Activated CD8-positive, alpha-beta T cell treated with anti-CD3 and anti-CD28 coated beads, Interleukin-2, amount 10 ng/mL, durations not matched to agents 7 days and 5 days (primary cell): ENCODE measurements around the gene ERC1. TPM values are rescaled to one million over a fixed set of nuclear protein-coding genes. Genes with fewer than 3 reads are reported as not detected.
A peak's percentile ranks its signal among the peaks of the same experiment; 100 is the strongest.
"Not testable (repeated sequence)": the region's sequence is repeated elsewhere in the genome, so short reads cannot be mapped to it uniquely, and the experiment has no call there.

Experiments used
- ATAC-seq: fragments of 150-1000 bp; cut with Tn5 transposase; one replicate; pipeline ENCODE4 v1.10.0; 2021; ENCODE audit warnings: moderate library complexity
- CTCF ChIA-PET: fragments of 350-600 bp; sonication (Branson Sonifier 250); formaldehyde crosslinking; loops from one replicate; lab custom pipeline; 2021; ENCODE audit warnings: antibody characterized with exemption; lab: Charles Lee
- POLR2A ChIA-PET: fragments of 350-600 bp; sonication (Branson Sonifier 250); formaldehyde crosslinking; loops from one replicate; lab custom pipeline; 2021; ENCODE audit warnings: antibody characterized with exemption; lab: Charles Lee
- DNase-seq: peaks from one replicate; pipeline ENCODE4 v3.0.0-alpha.2; 2020
- H3K27ac Mint-ChIP-seq: one replicate; pipeline ENCODE4 v1.8.0; 2021; ENCODE audit warnings: mild to moderate bottlenecking, mixed read lengths
- H3K27me3 Mint-ChIP-seq: one replicate; pipeline ENCODE4 v1.8.0; 2021; ENCODE audit warnings: low read depth, mixed read lengths
- H3K36me3 Mint-ChIP-seq: one replicate; pipeline ENCODE4 v1.8.0; 2021; ENCODE audit warnings: low read depth, mixed read lengths
- H3K4me1 Mint-ChIP-seq: one replicate; pipeline ENCODE4 v1.8.0; 2021; ENCODE audit warnings: low read depth, mixed read lengths
- H3K4me3 Mint-ChIP-seq: one replicate; pipeline ENCODE4 v1.8.0; 2021; ENCODE audit warnings: mild to moderate bottlenecking, mixed read lengths
- H3K9me3 Mint-ChIP-seq: one replicate; pipeline ENCODE4 v1.8.0; 2022; ENCODE audit warnings: mixed read lengths; ENCODE audit not compliant: insufficient read depth
- total RNA-seq, 2 experiments: library from RNA; stranded (reverse); gene quantifications; one replicate each; pipeline ENCODE4 v1.2.3, GENCODE V29; 2021

ERC1 gene
- total RNA-seq, 2 experiments from 2014 or later = 25.2 to 32.9 TPM

GRCh38 chr12:1198854-1199253 is 207.8 kb downstream of the ERC1 start:
- DNase-seq, H3K4me3 Mint-ChIP-seq, H3K4me1 Mint-ChIP-seq, H3K27me3 Mint-ChIP-seq, H3K27ac Mint-ChIP-seq, ATAC-seq, H3K9me3 Mint-ChIP-seq, POLR2A ChIA-PET: not testable (repeated sequence)
- H3K36me3 Mint-ChIP-seq = peaks cover 21% of the 10 kb centered on the region
- CTCF ChIA-PET = interaction anchor here (1.3 kb wide), 1 partner anchor 81 kb away, joined by 4 read pairs; no protein-coding TSS in a partner anchor

- POLR2A ChIA-PET = no interaction called here
Observed at GRCh38 chr12:1199700-1200099, 208.7 kb downstream of the ERC1 start.

GRCh38 chr12:1201030-1201429 is 210.0 kb downstream of the ERC1 start:
- peaks cover 5% of the 10 kb centered on the region for H3K4me1 Mint-ChIP-seq
- CTCF ChIA-PET = no interaction called here
- peaks cover 10% of the 10 kb centered on the region for H3K9me3 Mint-ChIP-seq
- no peak for DNase-seq
- H3K36me3 Mint-ChIP-seq = peaks cover 20% of the 10 kb centered on the region
- H3K4me3 Mint-ChIP-seq = no peak overlapping the region
- POLR2A ChIA-PET = no interaction called here
- H3K27ac Mint-ChIP-seq = no peak overlapping the region
- H3K27me3 Mint-ChIP-seq = no peaks in the 10 kb centered on the region
- ATAC-seq = no peak

More at GRCh38 chr12:1199700-1200099, 208.7 kb downstream of the ERC1 start:
- ATAC-seq = no peak
- CTCF ChIA-PET = interaction anchor here (1.3 kb wide), 1 partner anchor 82 kb away, joined by 4 read pairs; no protein-coding TSS in a partner anchor
- Mint-ChIP-seq H3K4me1 (peaks cover 5% of the 10 kb centered on the region), H3K36me3 (peaks cover 21% of the 10 kb centered on the region), H3K9me3 (peaks cover 10% of the 10 kb centered on the region), H3K4me3 (no peak overlapping the region), H3K27ac (no peak overlapping the region), H3K27me3 (no peaks in the 10 kb centered on the region)
- no peak for DNase-seq

GRCh38 chr12:1201886-1202285 is 210.9 kb downstream of the ERC1 start:
- ATAC-seq (no peak), DNase-seq (no peak)
- ChIA-PET CTCF (interaction anchor here (0.7 kb wide), 1 partner anchor 72 kb away, joined by 3 read pairs; no protein-coding TSS in a partner anchor), POLR2A (no interaction called here)
- Mint-ChIP-seq H3K4me3 (no peak overlapping the region), H3K27ac (no peak overlapping the region), H3K36me3 (peaks cover 18% of the 10 kb centered on the region), H3K4me1 (peaks cover 9% of the 10 kb centered on the region), H3K27me3 (no peaks in the 10 kb centered on the region), H3K9me3 (peaks cover 10% of the 10 kb centered on the region)

- Mint-ChIP-seq H3K27me3 (no peaks in the 10 kb centered on the region), H3K4me3 (no peak overlapping the region), H3K9me3 (no peaks in the 10 kb centered on the region), H3K4me1 (peaks cover 9% of the 10 kb centered on the region), H3K27ac (no peak overlapping the region), H3K36me3 (peaks cover 3% of the 10 kb centered on the region)
- ATAC-seq (no peak), DNase-seq (no peak)
- ChIA-PET CTCF (interaction anchor here (2.8 kb wide), 1 partner anchor 86 kb away, joined by 9 read pairs; no protein-coding TSS in a partner anchor), POLR2A (no interaction called here)
Observed at GRCh38 chr12:1203735-1204019, 212.7 kb downstream of the ERC1 start.

GRCh38 chr12:1204581-1205121 is 213.6 kb downstream of the ERC1 start:
- H3K4me1 Mint-ChIP-seq = peaks cover 9% of the 10 kb centered on the region
- ChIA-PET CTCF (interaction anchor here (2.8 kb wide), 1 partner anchor 86 kb away, joined by 9 read pairs; no protein-coding TSS in a partner anchor), POLR2A (interaction anchor here (0.7 kb wide), 1 partner anchor 231 kb away, joined by 3 read pairs; no protein-coding TSS in a partner anchor)
- no peaks in the 10 kb centered on the region for H3K9me3 Mint-ChIP-seq
- DNase-seq (peak; percentile 29), ATAC-seq (peak; percentile 91)
- no peaks in the 10 kb centered on the region for H3K27me3 Mint-ChIP-seq
- no peak overlapping the region for H3K27ac Mint-ChIP-seq
- H3K36me3 Mint-ChIP-seq = peaks cover 3% of the 10 kb centered on the region
- H3K4me3 Mint-ChIP-seq = no peak overlapping the region

- DNase-seq = no peak
- no peaks in the 10 kb centered on the region for H3K9me3 Mint-ChIP-seq
- no peaks in the 10 kb centered on the region for H3K36me3 Mint-ChIP-seq
- POLR2A ChIA-PET = interaction anchor here (0.5 kb wide), 1 partner anchor 597 kb away, joined by 3 read pairs; no protein-coding TSS in a partner anchor
- H3K4me1 Mint-ChIP-seq = peaks cover 9% of the 10 kb centered on the region
- CTCF ChIA-PET = interaction anchor here (2.8 kb wide), 1 partner anchor 87 kb away, joined by 9 read pairs; no protein-coding TSS in a partner anchor
- no peak for ATAC-seq
- no peak overlapping the region for H3K27ac Mint-ChIP-seq
- H3K27me3 Mint-ChIP-seq = no peaks in the 10 kb centered on the region
- H3K4me3 Mint-ChIP-seq = no peak overlapping the region
Observed at GRCh38 chr12:1205512-1206060, 214.6 kb downstream of the ERC1 start.

GRCh38 chr12:1206118-1206734 is 215.2 kb downstream of the ERC1 start:
- H3K27me3 Mint-ChIP-seq = no peaks in the 10 kb centered on the region
- no peak overlapping the region for H3K27ac Mint-ChIP-seq
- no peak overlapping the region for H3K4me3 Mint-ChIP-seq
- no peak for ATAC-seq
- no peaks in the 10 kb centered on the region for H3K9me3 Mint-ChIP-seq
- no peaks in the 10 kb centered on the region for H3K36me3 Mint-ChIP-seq
- CTCF ChIA-PET = interaction anchor here (1.2 kb wide), 1 partner anchor 88 kb away, joined by 4 read pairs; no protein-coding TSS in a partner anchor
- H3K4me1 Mint-ChIP-seq = peaks cover 9% of the 10 kb centered on the region
- POLR2A ChIA-PET = interaction anchor here (0.5 kb wide), 1 partner anchor 597 kb away, joined by 3 read pairs; no protein-coding TSS in a partner anchor
- no peak for DNase-seq

- CTCF ChIA-PET = interaction anchor here (1.2 kb wide), 1 partner anchor 89 kb away, joined by 4 read pairs; no protein-coding TSS in a partner anchor
- H3K27me3 Mint-ChIP-seq = no peaks in the 10 kb centered on the region
- H3K4me3 Mint-ChIP-seq = no peak overlapping the region
- POLR2A ChIA-PET = no interaction called here
- ATAC-seq = no peak
- DNase-seq = no peak
- no peaks in the 10 kb centered on the region for H3K9me3 Mint-ChIP-seq
- H3K36me3 Mint-ChIP-seq = no peaks in the 10 kb centered on the region
- peaks cover 4% of the 10 kb centered on the region for H3K4me1 Mint-ChIP-seq
- H3K27ac Mint-ChIP-seq = no peak overlapping the region
Observed at GRCh38 chr12:1207276-1207675, 216.3 kb downstream of the ERC1 start.

- H3K27me3 Mint-ChIP-seq, H3K4me3 Mint-ChIP-seq, DNase-seq, ATAC-seq, H3K36me3 Mint-ChIP-seq, H3K4me1 Mint-ChIP-seq, H3K9me3 Mint-ChIP-seq, H3K27ac Mint-ChIP-seq: not testable (repeated sequence)
- CTCF ChIA-PET = interaction anchor here (1.2 kb wide), 1 partner anchor 91 kb away, joined by 3 read pairs; no protein-coding TSS in a partner anchor
- POLR2A ChIA-PET = interaction anchor here (0.7 to 0.9 kb wide), 2 partner anchors 14 to 52 kb away, joined by 3 to 4 read pairs; no protein-coding TSS in a partner anchor
Observed at GRCh38 chr12:1208719-1209118, 217.7 kb downstream of the ERC1 start.

- Mint-ChIP-seq H3K27ac (no peak overlapping the region), H3K9me3 (no peaks in the 10 kb centered on the region), H3K36me3 (no peaks in the 10 kb centered on the region), H3K4me1 (no peaks in the 10 kb centered on the region), H3K27me3 (no peaks in the 10 kb centered on the region), H3K4me3 (no peak overlapping the region)
- DNase-seq (no peak), ATAC-seq (no peak)
- CTCF ChIA-PET = interaction anchor here (1.1 to 1.4 kb wide), 3 partner anchors 19 to 94 kb away, joined by 3 to 4 read pairs (median 4); no protein-coding TSS in a partner anchor
- POLR2A ChIA-PET = no interaction called here
Observed at GRCh38 chr12:1212526-1212925, 221.5 kb downstream of the ERC1 start.
